GM21717 (cell line): Measurements from ENCODE around the gene PUM1.
"Not testable (repeated sequence)": the region's sequence is repeated elsewhere in the genome, so short reads cannot be mapped to it uniquely, and the experiment has no call there.

ENCODE experiments used
- ATAC-seq: cut with Tn5 transposase; IDR thresholded peaks from one replicate; pipeline ENCODE4 v1.9.1; 2021; ENCODE audit warnings: mild to moderate bottlenecking, moderate library complexity; ENCODE audit not compliant: unreplicated experiment

Gene PUM1, protein sequence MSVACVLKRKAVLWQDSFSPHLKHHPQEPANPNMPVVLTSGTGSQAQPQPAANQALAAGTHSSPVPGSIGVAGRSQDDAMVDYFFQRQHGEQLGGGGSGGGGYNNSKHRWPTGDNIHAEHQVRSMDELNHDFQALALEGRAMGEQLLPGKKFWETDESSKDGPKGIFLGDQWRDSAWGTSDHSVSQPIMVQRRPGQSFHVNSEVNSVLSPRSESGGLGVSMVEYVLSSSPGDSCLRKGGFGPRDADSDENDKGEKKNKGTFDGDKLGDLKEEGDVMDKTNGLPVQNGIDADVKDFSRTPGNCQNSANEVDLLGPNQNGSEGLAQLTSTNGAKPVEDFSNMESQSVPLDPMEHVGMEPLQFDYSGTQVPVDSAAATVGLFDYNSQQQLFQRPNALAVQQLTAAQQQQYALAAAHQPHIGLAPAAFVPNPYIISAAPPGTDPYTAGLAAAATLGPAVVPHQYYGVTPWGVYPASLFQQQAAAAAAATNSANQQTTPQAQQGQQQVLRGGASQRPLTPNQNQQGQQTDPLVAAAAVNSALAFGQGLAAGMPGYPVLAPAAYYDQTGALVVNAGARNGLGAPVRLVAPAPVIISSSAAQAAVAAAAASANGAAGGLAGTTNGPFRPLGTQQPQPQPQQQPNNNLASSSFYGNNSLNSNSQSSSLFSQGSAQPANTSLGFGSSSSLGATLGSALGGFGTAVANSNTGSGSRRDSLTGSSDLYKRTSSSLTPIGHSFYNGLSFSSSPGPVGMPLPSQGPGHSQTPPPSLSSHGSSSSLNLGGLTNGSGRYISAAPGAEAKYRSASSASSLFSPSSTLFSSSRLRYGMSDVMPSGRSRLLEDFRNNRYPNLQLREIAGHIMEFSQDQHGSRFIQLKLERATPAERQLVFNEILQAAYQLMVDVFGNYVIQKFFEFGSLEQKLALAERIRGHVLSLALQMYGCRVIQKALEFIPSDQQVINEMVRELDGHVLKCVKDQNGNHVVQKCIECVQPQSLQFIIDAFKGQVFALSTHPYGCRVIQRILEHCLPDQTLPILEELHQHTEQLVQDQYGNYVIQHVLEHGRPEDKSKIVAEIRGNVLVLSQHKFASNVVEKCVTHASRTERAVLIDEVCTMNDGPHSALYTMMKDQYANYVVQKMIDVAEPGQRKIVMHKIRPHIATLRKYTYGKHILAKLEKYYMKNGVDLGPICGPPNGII

GRCh38 chr1:31065310-31066217 is at the start of gene PUM1:
Gene PUM1, minus strand, starts transcription at chr1:31065717. Its CDS starts 6,151 bp downstream, at chr1:31059566.
- peak; percentile 93 for ATAC-seq

GRCh38 chr1:31112266-31112935 is 46.9 kb upstream of the PUM1 start:
- ATAC-seq = no peak

DNA sequence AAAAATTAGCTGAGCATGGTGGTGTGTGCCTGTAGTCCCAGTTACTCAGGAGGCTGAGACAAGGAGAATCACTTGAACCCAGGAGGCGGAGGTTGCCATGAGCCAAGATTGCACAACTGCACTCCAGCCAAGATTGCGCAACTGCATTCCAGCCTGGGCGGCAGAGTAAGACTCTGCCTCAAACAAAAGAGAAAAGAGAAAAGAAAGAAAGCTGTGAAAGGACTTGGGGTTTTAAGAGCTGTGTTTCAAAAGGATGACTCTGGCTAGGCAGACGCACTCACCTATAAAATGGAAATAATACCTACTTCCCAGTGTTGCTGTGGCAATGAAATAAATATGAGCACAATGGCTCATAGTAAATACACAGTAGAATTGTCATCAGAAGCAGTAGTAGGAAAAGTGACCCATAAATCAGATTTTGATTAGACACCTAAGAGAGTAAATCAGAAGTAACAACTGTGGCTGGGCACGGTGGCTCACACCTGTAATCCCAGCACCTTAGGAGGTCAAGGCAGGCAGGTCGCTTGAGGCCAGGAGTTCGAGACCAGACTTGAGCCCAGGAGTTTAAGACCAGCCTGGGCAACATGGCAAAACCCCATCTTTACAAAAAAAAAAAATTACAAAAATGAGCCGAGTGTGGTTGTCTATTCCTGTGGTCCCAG is 45.9 kb upstream of the PUM1 start:
- ATAC-seq = no peak

DNA sequence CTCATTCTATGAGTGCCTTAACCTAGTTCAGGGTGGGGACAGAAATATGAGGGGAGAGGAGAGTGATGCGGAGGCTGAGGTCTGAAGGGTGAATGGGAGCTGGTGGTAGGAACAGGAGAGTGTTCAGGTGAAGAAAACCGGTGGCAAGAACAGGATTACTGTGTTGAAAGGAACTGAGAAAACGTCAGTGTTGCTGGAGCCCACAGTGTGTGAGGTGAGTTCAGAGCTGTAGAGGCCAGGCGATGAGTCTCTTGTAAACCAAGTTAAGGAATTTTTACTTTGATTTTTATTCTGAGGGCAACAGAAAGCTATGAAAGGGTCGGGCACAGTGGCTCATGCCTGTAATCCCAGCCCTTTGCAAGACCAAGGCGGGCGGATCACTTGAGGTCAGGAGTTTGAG is 45.3 kb upstream of the PUM1 start:
- no peak for ATAC-seq

GRCh38 chr1:31108861-31109260 is 43.3 kb upstream of the PUM1 start:
- no peak for ATAC-seq

GRCh38 chr1:31105646-31106045 is 40.1 kb upstream of the PUM1 start:
- no peak for ATAC-seq

DNA sequence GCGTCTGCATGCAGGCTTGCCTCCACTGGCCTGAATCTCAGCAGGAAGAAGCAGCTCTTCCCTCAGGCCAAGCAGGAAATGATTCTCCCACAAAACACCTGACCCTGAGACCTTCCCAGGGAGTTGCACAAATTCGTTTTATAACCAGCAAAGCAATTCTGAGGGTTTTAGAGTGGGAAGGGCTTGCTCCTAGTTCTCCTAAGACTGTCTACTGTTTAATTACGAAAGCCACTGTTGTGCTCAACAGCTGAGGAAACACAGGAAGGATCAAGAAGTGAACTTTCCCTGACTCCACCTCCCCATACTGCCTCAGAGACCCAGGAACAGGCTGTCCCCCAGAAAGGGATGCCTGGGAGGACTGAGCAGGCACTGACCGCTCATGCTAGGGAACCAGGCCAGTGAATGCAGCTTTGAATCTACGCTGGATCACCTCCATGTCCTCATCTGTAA is 37.0 kb upstream of the PUM1 start:
- ATAC-seq = no peak

DNA sequence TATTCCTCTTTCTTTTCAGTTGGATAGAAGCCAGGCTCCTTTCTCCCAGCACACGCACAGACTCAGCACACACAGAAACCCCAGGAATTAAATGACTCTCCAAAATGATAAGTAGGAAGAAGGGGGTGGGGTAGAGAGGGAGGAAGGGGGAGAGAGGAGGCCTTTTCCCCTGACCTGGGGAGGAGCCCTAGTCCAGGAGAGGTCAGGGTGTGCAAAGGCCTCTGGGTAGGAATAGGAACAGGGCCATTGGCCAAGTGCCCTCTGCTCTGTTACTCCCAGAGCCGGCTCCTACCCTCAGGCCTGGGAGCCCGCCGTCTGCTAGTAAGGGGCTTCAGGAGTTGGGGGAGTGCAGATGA is 35.6 kb upstream of the PUM1 start:
- no peak for ATAC-seq

GRCh38 chr1:31099293-31100032 is 33.9 kb upstream of the PUM1 start:
- no peak for ATAC-seq

DNA sequence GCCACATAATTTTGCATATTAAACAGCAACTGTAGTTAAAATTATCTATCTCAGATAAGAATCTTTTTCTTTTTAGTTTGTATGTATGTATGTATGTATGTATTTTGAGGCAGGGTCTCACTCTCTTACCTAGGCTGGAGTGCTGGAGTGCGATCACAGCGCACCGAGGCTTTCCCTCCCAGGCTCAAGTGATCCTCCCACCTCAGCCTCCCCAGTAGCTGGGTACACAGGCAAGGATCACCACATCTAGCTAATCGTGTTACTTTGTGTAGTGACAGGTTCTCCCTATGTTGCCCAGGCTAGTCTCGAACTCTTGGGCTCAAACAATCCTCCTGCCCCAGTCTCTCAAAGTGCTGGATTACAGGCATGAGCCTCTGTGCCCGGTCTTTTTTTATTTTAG is 30.5 kb upstream of the PUM1 start:
- ATAC-seq = no peak

DNA sequence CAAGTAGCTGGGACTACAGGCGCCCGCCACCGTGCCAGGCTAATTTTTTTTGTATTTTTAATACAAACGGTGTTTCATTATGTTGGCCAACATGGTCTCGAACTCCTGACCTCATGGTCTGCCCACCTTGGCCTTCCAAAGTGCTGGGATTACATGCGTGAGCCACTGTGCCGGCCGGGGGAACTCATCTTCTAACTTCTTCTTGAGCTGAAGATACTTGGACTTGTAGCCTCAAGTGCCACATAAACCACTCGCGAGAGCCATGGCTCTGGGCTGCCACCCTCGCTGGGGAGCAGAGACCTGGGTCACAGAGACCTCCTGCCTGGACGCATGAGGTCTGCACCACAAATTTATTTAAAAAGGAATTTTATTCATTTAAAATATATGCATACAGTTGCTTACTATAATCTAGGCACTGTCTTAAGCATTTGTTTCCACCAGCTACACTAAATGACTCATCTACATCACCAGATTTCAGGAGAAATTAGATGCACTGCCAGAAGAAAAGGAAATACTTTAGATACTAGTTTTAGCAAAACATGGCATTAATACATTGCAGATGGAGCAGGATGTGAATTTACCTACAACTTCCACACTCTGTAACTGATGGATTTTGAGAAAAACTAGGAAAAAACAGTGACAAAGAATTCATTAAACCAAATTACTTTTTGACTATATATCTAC is 29.9 kb upstream of the PUM1 start:
- ATAC-seq = no peak

DNA sequence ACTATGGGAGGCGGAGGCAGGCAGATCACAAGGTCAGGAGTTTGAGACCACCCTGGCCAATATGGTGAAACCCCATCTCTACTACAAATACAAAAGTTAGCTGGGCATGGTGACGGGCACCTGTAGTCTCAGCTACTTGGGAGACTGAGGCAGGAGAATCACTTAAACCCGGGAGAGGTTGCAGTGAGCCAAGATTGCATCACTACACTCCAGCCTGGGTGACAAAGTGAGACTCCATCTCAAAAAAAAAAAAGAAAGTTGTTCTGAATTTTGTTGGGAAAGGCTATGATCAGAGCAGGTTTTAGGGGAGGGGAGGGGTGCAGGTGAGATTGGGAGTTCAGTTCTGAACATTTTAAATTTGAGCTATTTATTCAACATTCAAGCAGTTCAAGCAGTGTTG is 22.6 kb upstream of the PUM1 start:
- ATAC-seq = not testable (repeated sequence)

DNA sequence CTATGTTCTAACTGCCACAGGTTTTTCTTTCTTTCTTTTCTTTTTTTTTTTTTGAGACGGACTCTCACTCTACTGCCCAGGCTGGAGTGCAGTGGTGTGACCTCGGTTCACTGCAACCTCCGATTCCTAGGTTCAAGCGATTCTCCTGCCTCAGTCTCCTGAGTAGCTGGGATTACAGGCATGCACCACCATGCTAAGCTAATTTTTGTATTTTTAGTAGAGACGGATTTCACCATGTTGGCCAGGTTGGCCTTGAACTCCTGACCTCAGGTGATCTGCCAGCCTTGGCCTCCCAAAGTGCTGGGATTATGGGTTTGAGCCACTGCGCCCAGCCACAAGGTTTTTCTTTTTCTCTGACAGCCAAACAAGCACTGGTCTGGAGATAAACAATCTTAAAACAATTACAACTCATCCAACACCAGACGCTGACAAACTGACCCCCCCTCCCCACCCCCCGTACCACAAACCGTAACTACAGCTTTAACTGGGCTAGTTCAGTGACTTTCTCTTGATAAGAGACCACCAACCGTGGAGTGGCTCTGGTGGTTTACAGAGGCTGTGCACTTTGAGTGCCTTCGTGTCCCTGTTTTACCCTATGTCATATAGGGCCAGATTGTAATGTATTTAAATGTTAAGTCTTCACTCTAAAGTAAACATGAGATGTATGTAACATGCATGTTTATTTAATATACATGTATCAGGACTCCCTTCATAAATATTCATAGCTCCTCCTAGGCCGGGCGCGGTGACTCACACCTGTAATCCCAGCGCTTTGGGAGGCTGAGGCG is 19.5 kb upstream of the PUM1 start:
- ATAC-seq = no peak

GRCh38 chr1:31082385-31082784 is 16.9 kb upstream of the PUM1 start:
- ATAC-seq = no peak

- no peak for ATAC-seq
Observed at GRCh38 chr1:31073044-31073443, 7.5 kb upstream of the PUM1 start.

DNA sequence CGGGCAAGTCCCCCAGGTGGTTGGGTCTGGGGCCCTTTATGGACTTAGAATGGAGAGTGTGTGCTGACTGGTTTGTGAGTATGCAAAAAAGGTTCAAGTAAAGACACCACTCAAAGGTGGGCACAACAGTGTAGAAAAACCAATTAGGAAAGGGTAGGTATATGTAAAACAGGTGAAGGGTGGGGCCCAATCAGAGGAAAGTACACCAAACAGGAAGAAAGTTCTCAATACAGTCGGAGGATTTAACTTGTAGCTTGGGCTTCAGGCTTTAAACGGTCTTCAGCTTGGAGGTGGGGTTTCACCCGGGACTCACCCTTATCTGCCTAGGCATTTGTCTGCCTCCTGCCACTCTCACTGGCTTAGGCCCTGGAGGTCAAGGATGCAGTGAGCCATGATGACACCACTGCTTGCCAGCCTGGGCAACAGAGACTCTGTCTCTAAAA is 6.8 kb upstream of the PUM1 start:
- no peak for ATAC-seq

- no peak for ATAC-seq
Observed at GRCh38 chr1:31069392-31069791, 3.9 kb upstream of the PUM1 start.
